ENCODE data around the gene SRGAP1.

DNA sequence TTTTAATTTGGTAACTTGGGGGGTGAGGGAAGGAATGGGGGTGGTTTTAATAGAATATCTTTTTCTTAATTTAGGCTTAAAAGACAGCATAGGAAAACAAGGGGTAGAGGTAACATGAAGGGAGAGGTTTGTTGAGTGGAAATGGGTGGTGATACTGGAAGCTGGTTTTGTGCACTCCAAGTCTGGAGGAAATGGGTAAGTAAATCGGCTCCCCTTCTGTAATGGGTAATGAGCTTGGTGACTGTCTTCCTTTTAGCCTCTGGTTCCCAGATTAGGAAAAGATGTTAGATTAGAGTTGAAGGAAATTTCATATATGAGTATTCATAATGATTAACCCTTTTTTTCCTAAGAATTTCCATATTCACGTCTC lies 122.1 kb downstream of the SRGAP1 start:
- TF ChIP-seq POLR2AphosphoS5 (IDR thresholded peaks at IDR 0.05; ENCODE audit: low read depth) (no peak), GABPA (IDR thresholded peaks at IDR 0.05; ENCODE audit: low read depth) (no peak)
- TF ChIP-seq, protein P1, sequence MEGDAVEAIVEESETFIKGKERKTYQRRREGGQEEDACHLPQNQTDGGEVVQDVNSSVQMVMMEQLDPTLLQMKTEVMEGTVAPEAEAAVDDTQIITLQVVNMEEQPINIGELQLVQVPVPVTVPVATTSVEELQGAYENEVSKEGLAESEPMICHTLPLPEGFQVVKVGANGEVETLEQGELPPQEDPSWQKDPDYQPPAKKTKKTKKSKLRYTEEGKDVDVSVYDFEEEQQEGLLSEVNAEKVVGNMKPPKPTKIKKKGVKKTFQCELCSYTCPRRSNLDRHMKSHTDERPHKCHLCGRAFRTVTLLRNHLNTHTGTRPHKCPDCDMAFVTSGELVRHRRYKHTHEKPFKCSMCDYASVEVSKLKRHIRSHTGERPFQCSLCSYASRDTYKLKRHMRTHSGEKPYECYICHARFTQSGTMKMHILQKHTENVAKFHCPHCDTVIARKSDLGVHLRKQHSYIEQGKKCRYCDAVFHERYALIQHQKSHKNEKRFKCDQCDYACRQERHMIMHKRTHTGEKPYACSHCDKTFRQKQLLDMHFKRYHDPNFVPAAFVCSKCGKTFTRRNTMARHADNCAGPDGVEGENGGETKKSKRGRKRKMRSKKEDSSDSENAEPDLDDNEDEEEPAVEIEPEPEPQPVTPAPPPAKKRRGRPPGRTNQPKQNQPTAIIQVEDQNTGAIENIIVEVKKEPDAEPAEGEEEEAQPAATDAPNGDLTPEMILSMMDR (IDR thresholded peaks at IDR 0.05; ENCODE audit: insufficient read depth, low read length) = no peak

Data from HL-60 (cell line).